ENCODE data around the gene CLEC16A.

The CLEC16A gene

DNA sequence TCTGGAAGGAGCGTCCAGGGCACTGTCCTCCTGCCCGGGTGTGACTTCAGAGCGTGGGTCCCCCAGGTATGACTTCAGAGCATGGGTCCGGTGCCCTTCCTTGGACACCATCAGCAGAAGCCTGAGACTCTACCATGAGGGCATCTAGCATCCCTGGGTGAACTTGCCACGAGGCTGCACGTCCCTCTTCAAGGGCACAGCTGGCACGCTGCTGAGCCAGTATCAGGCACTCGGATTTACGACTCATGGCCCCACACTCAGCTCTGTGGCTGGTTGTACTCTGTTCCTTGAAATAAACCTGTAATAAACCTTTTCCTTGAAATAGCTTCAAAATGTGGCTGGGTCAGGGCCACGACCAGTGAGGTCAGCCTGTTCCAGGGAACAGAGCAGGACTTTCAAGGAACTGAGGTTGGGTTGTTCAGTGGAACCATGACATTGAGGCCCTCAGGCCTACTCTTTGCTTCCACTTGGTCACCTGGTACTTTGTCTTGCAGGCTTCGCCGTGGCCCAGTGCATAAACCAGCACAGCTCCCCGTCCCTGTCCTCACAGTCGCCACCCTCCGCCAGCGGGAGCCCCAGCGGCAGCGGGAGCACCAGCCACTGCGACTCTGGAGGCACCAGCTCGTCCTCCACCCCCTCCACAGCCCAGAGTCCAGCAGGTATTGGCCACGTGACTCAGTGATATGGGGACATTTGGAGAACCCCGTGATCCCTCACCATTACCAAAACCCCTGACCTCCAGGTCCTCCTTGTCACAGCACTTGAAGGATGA, 221.7 kb downstream of the CLEC16A start:
- Histone ChIP-seq H3K4me3 (ENCODE audit: low read length) (no peak overlapping the region), H3K4me2 (ENCODE audit: low read length) (no peak overlapping the region), H3K27ac (ENCODE audit: low read depth, low read length) (no peak overlapping the region)

DNA sequence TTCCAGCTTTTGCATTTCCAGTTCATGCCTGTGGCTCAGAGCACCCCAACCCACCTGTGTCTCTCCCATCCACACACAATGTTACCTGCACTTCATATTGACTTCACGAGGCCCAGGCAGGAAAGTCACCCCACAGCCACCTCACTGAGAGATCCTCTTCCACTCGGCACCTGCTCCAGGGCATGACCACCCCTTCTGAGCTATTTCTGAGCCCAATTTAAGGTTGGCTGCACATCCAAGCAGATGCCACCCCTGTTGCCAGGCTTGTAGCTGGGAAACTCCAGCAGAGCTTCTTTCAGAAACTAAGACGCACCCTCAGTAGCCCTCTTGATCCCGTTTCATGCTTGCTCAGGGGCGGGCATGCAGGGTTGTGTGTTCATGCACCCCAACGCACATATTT, 223.2 kb downstream of the CLEC16A start:
- Histone ChIP-seq H3F3A (ENCODE audit: control insufficient read depth, insufficient read depth) (no peaks in the 10 kb centered on the region), H3K4me3 (ENCODE audit: low read length) (no peak overlapping the region), H3K27ac (ENCODE audit: low read depth, low read length) (no peak overlapping the region), H3K4me1 (ENCODE audit: control insufficient read depth, low read length) (no peaks in the 10 kb centered on the region), H3K79me2 (ENCODE audit: control insufficient read depth, low read length) (no peaks in the 10 kb centered on the region), H3K9me3 (ENCODE audit: control insufficient read depth, insufficient read depth, low read length) (no peaks in the 10 kb centered on the region), H3K4me2 (ENCODE audit: low read length) (no peak overlapping the region), H3K36me3 (ENCODE audit: control insufficient read depth, low read length) (no peaks in the 10 kb centered on the region), H3K27me3 (ENCODE audit: control insufficient read depth, low read length) (no peaks in the 10 kb centered on the region), H3K9me2 (replicated peaks; ENCODE audit: control insufficient read depth, low read length) (no peaks in the 10 kb centered on the region), H4K20me1 (ENCODE audit: control insufficient read depth, insufficient read depth, low read depth, low read length) (no peaks in the 10 kb centered on the region)
- TF ChIP-seq CTCF (IDR thresholded peaks at IDR 0.05; ENCODE audit: low read depth, low read length, poor library complexity, severe bottlenecking) (no peak), EZH2phosphoT487 (IDR thresholded peaks at IDR 0.05; ENCODE audit: borderline replicate concordance, low read length) (no peak)

More for the DNA sequence above, 221.7 kb downstream of the CLEC16A start:
- no peaks in the 10 kb centered on the region for H3K79me2 ChIP-seq (ENCODE audit: control insufficient read depth, low read length)
- H4K20me1 ChIP-seq (ENCODE audit: control insufficient read depth, insufficient read depth, low read depth, low read length) = no peaks in the 10 kb centered on the region
- H3K9me2 ChIP-seq (replicated peaks; ENCODE audit: control insufficient read depth, low read length) = no peaks in the 10 kb centered on the region
- H3K27me3 ChIP-seq (ENCODE audit: control insufficient read depth, low read length) = no peaks in the 10 kb centered on the region
- no peaks in the 10 kb centered on the region for H3K9me3 ChIP-seq (ENCODE audit: control insufficient read depth, insufficient read depth, low read length)
- TF ChIP-seq EZH2phosphoT487 (IDR thresholded peaks at IDR 0.05; ENCODE audit: borderline replicate concordance, low read length) (no peak), CTCF (IDR thresholded peaks at IDR 0.05; ENCODE audit: low read depth, low read length, poor library complexity, severe bottlenecking) (no peak)
- H3F3A ChIP-seq (ENCODE audit: control insufficient read depth, insufficient read depth) = no peaks in the 10 kb centered on the region
- H3K36me3 ChIP-seq (ENCODE audit: control insufficient read depth, low read length) = no peaks in the 10 kb centered on the region
- H3K4me1 ChIP-seq (ENCODE audit: control insufficient read depth, low read length) = no peaks in the 10 kb centered on the region

DNA sequence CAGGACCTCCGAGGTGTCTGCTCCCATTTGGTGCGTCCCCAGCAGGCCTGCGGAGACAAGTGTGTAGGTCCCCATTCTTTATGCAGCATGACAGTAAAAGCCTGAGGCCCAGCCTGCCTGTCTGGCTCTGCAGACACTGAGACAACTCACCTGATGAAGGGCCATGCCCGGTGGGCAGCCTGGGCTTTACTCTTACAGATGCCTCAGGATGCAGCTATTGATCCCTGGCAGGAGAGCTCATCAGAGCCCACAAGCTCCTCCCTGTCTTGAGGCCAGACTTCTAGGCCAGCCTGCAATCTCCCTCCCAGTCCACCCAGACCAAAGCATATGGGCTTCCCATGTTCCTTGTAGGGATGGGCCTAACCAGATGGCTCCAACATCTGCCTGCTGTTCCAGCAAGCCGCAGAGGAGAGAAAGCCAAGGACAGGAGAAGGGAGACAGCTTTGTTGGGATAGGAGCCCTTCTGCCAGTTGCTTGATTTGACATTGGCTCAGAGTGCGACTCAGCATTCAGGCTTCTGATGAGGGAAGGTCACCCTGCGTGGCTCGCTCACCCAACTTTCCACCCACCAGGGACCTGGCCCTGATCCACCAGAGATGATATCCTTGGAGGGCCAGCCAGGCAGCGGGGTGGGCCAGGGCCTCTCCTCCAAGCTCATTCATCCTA, 224.2 kb downstream of the CLEC16A start:
- H3K79me2 ChIP-seq (ENCODE audit: control insufficient read depth, low read length) = no peaks in the 10 kb centered on the region
- H3K4me2 ChIP-seq (ENCODE audit: low read length) = no peak overlapping the region
- H4K20me1 ChIP-seq (ENCODE audit: control insufficient read depth, insufficient read depth, low read depth, low read length) = no peaks in the 10 kb centered on the region
- no peaks in the 10 kb centered on the region for H3K36me3 ChIP-seq (ENCODE audit: control insufficient read depth, low read length)
- no peaks in the 10 kb centered on the region for H3K9me2 ChIP-seq (replicated peaks; ENCODE audit: control insufficient read depth, low read length)
- H3K27ac ChIP-seq (ENCODE audit: low read depth, low read length) = no peak overlapping the region
- H3K4me1 ChIP-seq (ENCODE audit: control insufficient read depth, low read length) = no peaks in the 10 kb centered on the region
- no peaks in the 10 kb centered on the region for H3K9me3 ChIP-seq (ENCODE audit: control insufficient read depth, insufficient read depth, low read length)
- no peak overlapping the region for H3K4me3 ChIP-seq (ENCODE audit: low read length)
- H3F3A ChIP-seq (ENCODE audit: control insufficient read depth, insufficient read depth) = no peaks in the 10 kb centered on the region
- no peaks in the 10 kb centered on the region for H3K27me3 ChIP-seq (ENCODE audit: control insufficient read depth, low read length)
- TF ChIP-seq EZH2phosphoT487 (IDR thresholded peaks at IDR 0.05; ENCODE audit: borderline replicate concordance, low read length) (no peak), CTCF (IDR thresholded peaks at IDR 0.05; ENCODE audit: low read depth, low read length, poor library complexity, severe bottlenecking) (no peak)
